Fibroblast of upper back skin (primary cell): ENCODE results near the gene KLK5.
"Not testable (repeated sequence)": the region's sequence is repeated elsewhere in the genome, so short reads cannot be mapped to it uniquely, and the experiment has no call there.

Experiments used
- DNase-seq: peaks from one replicate; pipeline ENCODE4 v3.0.0-alpha.2; 2013

The KLK5 gene

GRCh38 chr19:50952910-50953309 is at the start of gene KLK5:
TSS of gene KLK5 (minus strand) at chr19:50953038. CDS start at chr19:50952657, 381 bp downstream.
- no peak for DNase-seq

DNA sequence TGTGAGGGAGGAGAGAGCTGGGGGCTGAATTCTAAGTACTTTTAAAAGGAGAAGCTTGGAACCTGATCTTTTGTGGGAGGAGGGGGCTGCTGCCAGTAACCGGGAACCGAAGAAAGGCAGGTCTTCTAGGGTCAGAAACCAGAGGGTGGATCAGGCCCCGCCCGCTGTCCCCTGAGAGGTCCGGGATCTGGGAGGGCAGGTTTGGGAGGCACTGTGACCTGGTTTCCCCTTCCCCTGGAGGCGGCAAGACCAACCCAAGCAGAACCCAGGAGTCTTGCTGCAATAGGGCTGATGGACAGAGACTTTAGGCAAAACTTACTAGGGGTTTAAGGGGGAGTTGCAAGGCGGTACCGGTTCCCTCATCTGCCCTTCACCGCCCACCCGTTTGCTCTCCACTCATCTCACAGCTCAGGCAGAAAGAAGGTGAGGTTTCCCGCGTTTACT is 49.3 kb upstream of the KLK5 start:
- no peak for DNase-seq

DNA sequence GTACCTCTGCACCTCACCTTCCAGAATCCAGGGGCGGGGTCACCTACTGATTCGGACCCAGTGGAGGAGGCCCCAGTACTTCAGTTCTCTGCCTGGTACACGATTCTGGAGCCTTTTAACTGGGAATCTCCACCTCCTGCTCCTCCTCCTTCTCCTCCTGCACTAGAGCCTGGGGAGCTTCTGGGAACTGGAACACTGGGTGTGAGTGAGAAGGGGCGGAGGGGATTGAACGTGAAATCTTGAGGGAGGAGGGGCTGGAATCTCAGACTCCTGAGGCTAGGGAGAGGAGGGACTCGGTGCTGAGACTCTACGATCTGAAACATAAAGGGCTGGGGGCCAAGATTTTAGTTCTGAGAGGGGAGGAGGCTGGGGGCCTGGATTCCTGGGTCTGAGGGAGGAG is 48.7 kb upstream of the KLK5 start, which contains the start of gene KLK8:
TSS of gene KLK8 (minus strand) at position 90 of the 400 bp plus-strand sequence. CDS start 437 bp downstream, outside the sequence.
- DNase-seq, result no peak

- no peak for DNase-seq
Observed at GRCh38 chr19:51000981-51001380, 48.1 kb upstream of the KLK5 start.

DNA sequence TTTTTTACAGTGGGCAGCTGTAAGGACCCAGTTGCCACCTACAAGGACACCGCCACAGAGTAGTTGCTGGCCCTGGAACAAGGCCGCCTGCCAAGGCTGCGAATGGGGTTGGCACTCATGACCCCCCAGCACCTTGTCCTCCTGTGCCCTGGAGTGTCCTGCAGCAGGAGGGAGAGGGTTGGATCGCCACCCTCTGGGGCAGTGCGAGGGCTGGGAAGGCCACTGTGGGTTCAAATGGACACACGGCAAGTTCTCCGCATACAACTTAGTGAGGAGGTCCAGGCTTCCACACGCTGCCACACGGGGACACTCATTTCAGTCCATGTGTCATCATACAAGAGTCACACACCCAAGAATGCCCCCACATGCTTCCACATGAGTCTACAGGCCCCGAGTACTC is 47.6 kb upstream of the KLK5 start:
- no peak for DNase-seq

DNA sequence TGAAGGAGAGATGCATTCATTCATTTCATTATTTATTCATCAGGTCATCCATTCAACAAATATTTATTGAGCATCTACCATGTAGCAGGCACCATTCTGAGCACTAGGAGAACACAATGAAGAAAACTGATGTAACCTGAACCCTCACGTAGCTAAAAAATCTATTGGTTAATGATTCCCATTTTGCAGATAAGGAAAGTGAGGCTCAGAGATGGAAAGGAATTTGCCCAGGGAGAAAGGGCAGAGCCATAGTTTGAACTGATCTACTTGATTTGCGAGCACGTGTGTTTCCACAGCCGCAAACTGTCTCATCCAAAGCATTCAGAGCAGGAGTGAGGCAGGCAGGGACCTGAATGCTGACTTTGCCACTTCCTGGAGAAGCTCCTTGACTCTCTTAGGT is 45.8 kb upstream of the KLK5 start:
- no peak for DNase-seq

DNA sequence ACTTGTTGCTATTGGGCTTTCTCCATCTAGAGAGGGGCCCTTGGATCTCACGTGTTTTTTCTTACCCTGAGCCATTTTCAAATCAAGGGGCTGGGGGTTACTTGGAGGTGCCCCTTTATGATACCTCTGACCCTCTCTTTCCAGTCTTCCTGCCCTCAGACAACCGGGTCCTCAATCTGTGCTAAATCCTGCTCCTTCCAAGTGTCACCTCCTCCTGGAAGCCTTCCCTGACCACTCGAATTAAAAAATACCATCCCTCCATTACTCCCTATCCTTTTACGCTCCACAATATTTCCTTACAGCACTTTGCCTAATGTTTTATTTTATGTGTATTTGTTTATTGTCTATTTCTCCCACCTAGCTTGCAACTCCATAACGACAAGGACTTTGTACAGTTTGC is 45.2 kb upstream of the KLK5 start:
- no peak for DNase-seq

DNA sequence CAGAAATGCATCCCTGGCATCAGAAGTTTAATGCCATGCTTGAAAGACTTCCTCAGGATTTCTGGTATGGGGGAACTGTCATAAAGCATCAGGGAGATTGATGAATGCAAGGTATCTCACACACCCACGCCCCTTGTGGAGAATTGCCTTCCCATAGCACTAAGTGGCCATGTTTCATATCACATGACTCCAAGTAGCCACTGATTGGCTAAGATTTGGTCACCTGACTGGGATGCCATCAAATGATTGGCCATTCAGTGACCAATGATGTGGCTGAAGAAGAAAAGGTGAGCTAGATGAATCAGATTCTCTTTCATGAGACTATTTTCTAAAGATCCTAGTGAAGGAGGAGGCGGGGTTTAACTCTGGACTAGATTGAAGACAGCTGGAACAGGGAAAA is 41.3 kb upstream of the KLK5 start:
- DNase-seq, result no peak

DNA sequence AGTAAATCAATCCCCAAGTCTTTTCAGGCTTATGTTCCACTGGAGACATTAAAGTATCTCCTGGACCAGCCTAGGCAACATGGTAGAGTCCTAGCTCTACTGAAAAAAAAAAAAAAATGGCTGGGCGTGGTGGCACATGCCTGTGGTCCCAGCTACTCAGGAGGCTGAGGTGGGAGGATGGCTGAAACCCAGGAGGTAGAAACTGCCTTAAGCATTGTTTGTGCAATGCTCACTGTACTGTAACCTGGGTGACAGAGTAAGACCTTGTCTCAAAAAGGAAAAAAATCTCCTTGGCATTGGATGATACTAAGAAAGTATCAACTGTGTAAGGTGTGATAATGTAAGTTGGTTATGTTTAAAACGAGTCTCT is 39.8 kb upstream of the KLK5 start:
- no peak for DNase-seq

DNA sequence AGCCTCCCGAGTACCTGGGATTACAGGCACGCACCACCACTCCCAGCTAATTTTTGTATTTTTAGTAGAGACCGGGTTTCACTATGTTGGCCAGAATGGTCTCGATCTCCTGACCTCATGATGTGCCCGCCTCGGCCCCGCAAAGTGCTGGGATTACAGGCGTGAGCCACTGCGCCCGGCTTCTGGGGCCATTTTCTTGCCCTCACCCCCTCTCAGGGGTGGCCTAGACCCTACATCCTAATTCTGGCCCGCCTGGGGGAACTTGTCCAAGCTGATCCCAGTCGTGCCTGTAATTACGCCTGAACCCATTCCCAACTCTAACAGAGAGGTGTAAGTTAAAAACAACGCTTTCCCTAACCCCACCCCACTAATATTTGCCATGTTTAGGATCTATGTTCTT is 31.6 kb upstream of the KLK5 start:
- not testable (repeated sequence) for DNase-seq

DNA sequence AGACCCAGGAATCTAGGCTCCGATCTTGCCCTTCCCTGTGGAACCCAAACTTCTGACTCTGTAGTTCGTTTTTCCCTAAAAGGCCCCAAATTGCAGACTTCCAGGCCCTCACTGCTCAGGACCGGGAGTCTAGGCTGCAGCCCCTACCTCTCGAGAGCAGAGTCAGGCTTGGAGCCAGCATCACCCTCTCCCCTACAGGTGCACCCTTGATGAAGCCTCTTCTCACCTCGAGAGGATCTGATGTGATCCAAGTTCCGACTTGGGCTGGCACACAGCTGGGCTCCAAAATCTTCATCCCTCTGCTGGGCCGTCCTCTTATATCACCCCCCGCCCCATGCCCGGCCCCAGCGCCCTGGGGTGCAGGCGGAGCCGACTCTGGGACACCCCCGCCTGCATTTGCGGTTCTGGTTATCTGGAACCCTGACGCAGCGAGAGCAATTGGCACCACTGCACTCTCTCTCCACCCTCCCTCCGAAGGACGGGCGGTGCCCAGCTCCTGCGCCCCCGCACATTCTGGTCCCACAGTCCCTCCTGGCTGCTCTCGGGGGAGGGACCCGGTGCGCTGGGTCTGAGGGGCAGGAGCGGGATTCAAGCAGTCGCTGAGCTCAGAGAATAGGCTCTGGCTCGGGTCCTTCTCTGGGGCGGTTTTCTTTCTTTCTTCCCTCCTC is 30.9 kb upstream of the KLK5 start, which contains the start of gene KLK7:
TSS of gene KLK7 (minus strand) at position 293 of the 668 bp plus-strand sequence. CDS start 1,518 bp downstream, outside the sequence.
- DNase-seq, result no peak

DNA sequence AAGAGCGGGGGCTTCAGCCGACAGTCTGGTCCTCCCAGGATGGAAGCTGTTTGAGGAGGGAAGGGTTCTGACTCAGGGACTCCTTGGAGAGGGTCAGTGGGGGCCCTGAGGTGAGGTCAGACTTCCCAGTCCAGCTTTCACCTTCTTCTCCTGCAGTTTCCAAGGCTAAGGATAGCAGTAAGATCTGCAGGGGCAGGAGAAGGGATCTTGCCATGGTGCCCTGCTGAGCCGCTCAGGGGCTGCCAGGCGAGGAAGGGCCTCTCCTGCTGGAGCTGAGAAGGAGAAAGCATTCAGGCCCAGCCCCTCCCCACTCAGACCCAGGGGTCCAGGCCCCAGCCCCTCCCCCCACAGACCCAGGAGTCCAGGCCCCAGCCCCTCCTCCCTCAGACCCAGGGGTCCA is 29.3 kb upstream of the KLK5 start:
- no peak for DNase-seq

DNA sequence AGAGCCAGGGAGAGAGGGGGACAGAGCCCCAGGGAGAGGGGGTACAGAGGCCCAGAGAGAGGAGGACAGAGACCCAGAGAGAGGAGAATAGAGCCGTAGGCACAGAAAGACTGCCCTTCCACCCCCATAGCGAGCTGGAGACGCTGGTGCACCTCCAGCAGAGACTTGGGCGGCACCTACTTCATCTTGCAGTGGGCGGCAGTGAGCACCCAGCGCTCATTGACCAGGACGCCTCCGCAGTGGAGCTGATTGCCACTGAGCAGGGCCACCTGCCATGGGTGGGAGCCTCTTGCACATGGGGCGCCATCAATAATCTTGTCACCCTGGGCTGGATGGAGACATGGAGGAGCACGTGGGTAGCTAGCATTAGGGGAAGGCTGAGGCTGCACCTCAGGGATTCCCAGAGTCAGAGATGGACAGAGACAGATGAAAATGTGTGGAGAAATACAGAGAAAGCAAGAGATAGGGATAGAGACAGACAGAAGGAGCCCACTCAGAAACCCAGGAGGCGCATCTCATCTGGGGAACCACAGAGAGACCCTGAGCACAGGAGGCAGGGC is 28.8 kb upstream of the KLK5 start:
- no peak for DNase-seq

DNA sequence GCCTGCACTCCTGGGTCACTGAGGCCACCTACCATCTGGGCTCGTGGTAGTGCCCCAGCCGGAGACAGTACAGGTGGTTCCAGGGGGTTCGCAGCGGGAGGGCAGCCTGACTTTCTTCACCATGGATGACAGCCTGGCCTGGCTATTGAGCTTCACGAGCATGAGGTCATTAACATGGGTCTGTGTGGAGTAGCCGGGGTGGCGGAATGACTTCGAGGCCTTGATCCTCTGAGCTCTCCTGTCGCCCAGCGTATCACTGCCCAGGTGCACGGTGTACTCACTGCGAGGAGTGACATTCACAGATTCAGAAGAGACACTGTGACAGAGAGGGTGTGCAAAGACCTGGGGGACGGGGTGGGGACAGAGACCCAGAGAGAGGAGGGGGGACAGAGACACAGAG is 27.4 kb upstream of the KLK5 start:
- DNase-seq, result no peak

GRCh38 chr19:50979758-50980157 is 26.9 kb upstream of the KLK5 start:
- DNase-seq, result no peak

GRCh38 chr19:50978772-50979390 is 26.0 kb upstream of the KLK5 start:
- DNase-seq, result no peak

DNA sequence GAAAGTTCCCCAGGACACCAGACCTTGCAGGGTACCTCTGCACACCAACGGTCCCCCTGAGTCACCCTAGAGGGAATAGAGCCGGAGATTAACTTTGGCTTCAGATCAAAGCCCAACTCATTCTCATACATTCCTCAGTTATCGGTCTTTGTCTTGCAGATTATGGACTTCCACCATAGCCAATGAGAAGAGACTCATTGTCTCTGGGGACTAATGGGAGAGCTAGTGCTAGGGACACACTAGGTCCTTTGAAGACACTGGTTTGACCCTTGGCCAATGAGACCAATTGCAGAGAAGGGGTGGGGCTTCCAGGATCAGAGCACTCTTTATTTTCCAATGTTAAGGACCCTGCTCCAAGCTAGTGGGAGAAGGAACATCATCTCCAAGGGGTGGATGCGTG is 24.8 kb upstream of the KLK5 start:
- DNase-seq, result no peak

- no peak for DNase-seq
Observed at GRCh38 chr19:50975766-50976165, 22.9 kb upstream of the KLK5 start.

DNA sequence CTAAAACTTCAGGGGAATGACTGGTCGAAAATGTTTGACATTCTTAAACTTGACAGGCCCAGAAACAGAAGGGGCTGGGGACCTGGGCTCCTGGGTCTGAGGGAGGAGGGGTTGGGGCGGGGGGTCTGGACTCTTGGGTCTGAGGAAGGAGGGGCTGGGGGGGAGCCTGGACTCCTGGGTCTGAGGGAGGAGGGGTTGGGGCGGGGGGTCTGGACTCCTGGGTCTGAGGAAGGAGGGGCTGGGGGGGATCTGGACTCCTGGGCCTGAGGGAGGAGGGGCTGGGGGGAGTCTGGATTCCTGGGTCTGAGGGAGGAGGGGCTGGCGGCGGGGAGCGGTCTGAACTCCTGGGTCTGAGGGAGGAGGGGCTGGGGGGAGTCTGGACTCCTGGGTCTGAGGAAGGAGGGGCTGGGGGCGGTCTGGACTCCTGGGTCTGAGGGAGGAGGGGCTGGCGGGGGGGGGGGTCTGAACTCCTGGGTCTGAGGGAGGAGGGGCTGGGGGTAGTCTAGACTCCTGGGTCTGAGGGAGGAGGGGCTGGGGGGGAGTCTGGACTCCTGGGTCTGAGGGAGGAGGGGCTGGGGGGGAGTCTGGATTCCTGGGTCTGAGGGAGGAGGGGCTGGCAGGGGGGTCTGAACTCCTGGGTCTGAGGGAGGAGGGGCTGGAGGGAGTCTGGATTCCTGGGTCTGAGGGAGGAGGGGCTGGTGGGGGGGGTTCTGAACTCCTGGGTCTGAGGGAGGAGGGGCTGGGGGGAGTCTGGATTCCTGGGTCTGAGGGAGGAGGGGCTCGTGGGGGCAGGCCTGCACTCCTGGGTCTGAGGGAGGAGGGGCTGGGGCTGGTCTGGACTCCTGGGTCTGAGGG is 22.1 kb upstream of the KLK5 start:
- DNase-seq, result no peak

DNA sequence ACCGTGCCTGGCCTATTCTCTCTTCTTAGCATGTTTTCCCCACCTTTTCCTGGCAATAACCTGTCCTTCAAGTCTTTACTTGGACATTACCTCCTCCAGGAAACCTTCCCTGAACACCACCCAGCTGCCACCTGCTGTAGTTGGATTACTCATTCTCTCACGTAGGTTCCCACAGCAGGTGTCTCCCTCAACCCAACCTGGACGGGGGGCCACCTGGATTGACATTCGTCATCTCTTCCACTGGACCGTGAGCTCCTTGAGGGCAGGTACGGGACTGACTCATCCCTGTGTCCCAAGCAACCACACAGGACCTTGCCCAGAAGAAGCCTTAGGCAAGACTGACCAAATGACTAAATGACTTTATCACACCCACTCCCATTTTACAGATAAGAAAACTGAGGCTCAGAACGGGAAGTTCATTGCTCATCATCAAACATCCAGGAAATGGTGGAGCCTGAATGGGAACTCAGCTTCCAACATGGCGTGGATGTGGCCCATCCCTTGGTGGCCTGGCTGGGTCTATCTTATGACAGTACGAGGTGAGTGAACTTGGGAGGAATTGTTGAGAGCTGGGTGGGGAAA is 20.0 kb upstream of the KLK5 start:
- no peak for DNase-seq

- DNase-seq, result not testable (repeated sequence)
Observed at GRCh38 chr19:50969810-50970209, 17.0 kb upstream of the KLK5 start.

DNA sequence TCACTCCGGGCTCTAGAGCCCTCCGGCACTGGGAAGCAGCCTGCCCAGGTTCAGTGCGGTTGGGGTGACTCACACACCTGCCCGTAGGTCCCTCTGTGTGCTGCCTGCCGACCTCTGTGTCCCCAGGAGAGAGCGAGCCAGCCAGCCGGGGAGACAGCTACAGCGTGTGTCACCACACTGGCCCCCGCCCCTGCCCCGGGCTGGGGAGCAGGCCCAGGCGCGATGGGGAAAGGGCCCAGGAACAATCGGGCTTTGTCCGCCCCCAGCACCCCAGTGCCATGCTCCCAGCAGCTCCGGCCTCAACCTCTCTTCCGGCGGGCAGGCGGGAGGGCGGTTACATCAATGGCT is 16.5 kb upstream of the KLK5 start, which contains the start of gene KLK6:
TSS of gene KLK6 (minus strand) at position 179 of the 348 bp plus-strand sequence. CDS start 1,487 bp downstream, outside the sequence.
- no peak for DNase-seq
